AG08396 (cell line): ENCODE results near the gene ZFP92.

Experiments used
- DNase-seq: peaks from one replicate; pipeline ENCODE4 v3.0.0; 2012; ENCODE audit warnings: low spot score, mixed read lengths

ZFP92 gene

DNA sequence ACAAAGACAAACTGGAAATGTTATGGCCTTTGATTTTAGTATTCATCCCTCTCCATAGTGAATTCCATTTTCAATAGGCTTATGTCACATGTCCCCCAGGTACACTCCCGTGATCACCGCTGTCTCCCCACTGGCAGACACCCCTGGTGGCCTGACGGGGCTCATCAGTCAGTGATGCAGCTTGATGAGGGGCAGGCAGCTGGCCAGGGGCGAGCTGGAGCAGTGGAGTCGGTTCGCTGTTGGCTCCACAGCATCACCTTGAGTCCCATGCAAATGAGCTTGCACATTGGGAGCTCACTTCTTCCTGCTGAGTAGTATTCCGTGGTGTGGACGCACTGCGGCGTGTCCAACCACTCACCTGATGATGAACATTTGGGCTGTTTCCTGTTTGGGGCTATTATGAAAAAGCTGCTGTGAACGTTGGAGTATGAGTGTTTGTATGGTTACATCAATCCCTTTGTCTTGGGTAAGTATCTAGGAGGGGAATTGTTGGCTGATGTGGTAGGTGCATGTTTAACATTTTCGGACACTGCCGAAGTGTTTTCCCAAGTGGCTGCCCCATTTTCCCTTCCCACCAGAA, 29.4 kb downstream of the ZFP92 start:
- no peak for DNase-seq

DNA sequence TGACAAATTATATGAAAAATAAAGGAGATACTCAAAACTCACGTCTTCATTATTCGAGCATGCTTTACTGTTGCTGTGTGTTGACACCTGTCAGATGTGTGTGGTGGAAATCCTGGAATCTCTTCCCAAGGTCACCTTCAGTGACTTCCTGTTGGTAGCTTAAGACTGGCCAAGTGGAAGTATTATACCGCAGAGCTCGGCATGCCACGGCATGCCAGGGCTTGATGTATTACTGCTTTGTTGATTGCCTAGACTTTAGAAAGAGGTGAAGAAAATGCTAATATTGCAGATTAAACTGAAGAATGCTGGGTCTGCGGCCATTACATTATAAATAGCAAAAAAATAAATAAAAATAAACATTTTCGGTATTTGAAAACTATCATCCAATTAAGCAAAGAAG, 30.0 kb downstream of the ZFP92 start:
- no peak for DNase-seq

DNA sequence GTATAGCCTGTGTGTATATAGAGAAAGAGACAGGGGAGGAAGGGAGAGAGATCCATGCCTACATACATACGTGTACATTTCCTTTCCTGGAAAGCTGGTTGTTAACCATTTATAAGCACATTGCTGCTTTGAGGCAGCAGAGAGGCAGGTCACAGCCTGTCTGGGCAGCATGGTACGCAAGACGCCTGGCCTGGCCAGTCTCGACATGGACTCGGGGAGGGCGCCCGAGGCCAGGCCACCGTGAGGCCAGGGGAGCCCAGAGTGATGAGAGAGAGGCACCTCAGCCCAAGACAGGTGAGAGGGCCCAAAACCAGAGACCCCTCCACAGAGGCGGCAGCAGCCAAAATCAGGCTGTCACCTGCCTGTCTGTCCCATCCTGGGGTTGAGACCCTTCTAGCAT, 30.7 kb downstream of the ZFP92 start:
- no peak for DNase-seq

DNA sequence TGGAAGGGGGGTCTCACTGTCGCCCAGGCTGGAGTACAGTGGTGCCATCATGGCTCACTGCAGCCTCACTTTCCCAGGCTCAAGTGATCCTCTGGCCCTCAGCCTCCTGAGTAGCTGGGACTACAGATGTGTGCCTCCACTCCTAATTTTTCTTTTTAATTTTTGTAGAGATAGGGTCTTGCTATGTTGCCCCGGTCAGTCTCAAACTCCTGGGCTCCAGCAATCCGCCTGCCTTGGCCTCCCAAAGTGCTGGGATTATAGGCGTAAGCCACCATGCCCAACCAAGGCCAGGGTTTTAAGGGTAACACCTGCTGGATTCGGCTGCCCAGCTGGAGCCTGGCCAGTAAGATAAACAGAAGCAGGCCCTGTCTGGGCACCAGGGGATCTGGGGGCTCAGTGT, 31.2 kb downstream of the ZFP92 start:
- no peak for DNase-seq

DNA sequence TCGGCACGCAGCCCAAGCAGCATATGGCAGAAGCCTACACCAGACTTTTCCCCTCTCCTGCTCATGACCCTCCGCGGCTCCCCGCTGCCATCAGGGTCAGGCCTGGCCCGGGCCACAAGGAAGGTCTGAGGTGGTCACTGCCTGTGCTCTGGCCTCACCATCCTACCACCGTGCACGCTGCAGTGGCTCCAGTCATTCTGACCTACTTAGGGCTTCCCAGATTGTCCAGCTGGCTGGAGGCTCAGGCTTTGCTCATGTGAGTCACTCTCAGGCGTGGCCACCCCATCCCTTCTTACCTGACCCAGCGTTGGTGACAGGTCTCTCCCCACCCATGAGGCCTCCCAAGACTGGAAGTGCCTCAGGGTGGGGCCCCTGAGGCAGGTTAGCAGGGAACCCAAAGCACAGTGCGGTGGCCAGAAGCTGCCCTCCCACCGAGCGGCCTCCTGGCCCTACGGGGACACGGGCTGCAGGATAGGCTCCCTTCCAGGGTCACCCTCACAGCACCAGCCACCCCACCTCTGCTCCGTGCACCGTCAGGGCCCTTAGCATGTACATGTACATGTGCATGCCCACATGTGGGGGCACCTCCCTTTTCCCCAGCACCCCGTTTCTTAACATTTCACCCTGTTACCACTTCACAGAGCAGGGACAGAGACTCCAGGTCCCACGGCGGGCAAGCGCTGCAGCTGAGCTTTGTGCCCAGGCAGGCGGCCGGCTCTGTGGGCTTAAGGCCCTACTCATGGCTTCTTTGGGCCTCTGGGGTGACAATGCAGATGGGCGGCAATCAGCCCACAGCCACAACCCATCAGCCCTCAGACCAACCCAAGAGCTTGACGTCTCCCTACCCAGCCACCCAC, 32.4 kb downstream of the ZFP92 start:
- DNase-seq: no peak

DNA sequence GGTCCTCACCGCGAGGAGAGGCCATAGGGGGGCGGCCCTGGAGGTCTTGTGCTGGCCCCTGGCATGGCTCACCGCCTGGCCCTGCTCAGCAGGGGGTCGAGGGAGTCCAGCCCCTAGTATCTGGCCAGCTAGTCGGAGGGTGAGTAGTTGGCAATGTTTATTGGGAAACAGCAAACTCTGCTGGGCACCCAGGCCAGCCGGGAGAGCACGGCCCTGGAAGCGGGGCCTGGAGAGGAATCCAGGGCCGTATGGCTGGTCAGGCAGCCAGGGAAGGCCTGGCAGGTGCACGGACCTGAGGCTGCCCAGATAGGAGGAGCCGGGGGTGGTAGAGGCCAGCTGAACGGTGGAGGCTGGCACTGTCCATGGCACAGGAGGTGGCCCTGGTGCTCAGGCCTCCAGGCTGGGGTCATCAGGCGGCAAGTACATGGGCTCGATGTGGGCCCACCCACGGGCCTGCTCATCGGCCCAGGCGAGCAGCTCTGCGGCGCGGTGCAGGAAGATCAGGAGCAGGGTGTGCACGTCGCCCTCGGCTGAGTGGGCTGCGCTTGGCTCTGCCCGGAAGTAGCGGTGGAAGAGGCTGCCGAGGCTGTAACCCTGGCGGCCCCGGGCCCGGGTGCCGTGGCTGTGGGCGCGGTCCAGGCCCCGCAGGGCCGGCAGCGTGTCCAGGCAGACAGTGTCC, 33.2 kb downstream of the ZFP92 start:
- no peak for DNase-seq

DNA sequence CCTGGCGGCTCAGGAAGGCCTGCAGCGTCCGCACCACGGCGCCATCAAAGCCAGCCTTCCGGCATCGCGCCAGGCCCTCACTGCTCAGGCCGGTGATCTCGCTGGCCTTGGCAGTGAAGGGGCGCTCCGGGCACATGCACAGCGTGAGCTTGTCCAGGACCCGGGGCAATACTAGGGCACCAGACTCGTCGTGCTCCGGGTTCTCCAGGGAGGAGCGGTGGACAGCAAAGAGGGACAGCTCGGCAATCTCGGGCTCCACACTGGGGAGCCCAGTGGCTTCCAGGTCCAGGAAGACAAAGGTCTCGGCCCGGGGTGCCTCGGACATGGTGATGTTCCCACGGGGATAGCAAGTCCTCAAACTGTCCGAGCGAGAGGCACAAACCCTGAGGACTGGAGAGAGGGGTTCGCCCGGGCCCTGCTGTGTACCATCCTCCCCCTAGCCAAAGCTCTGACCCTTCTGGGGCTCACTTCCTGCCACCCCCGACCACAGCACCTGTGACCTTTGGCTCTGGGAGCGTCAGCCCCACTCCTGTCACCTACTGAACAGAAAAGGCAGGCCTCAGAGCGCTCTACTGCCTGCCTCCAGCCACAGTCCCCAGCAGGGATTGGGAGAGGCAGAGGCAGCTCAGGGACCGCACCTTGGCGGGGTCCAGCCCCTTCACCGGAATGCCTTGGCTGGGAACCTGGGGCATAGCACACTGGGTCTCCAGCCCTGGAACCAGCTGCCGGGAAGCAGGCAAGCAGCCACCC, 34.0 kb downstream of the ZFP92 start:
- no peak for DNase-seq

DNA sequence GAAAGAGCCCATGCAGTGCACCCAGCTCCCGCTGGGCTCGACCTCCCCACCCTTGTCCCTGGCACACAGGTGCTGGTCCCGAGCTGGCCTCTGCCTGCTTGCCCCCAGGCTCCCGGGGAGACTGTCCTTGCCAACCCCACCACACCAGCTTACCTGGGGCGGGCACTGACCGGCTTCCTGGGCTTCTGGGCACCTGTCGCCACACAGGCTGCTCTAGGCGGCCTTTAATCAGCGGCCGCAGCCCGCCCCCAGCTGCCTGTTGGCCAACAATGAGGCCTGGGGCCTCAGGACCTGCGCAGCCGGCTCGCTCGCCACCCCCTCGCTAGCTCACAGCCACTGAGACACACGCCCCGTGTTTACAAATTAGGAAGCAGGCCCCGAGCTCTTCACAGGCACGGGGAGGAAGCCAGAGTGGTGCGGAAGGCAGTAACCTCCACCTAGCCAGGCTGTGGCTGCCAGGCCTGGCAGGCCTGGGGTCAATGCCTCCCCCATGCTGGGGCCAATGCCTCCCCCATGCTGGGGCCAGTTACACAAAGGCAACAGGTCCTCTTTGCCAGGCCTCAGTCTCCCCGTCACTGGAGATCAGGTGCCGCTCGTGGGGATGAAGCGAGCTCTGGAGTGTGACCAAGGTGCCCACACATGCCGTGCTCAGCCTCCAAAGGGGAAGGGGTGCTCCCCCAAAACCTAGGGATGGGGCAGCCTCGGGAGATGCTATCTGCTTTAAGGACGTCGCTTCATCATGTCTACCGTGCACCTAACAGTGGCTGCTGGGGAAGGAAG, 34.8 kb downstream of the ZFP92 start, which contains the start of gene TREX2:
Gene TREX2 (minus strand): TSS at position 201 of the 780 bp plus-strand sequence. CDS start 626 bp downstream, outside the sequence.
- DNase-seq: no peak

DNA sequence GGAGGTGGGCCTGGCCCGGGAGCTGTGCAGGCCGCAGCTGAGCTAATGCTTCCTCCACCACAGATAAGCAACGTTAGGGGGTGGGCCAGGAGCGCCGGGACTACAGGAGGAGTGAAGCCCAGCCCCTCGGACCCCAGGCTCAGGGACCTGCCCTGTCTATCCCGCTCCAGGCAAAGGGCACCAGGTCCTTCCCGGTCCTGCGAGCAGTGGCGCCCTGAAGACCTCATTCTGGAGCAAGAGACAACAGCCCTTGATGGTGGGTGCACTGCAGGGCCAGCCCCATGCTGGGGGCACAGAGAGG, 35.3 kb downstream of the ZFP92 start:
- DNase-seq: no peak

DNA sequence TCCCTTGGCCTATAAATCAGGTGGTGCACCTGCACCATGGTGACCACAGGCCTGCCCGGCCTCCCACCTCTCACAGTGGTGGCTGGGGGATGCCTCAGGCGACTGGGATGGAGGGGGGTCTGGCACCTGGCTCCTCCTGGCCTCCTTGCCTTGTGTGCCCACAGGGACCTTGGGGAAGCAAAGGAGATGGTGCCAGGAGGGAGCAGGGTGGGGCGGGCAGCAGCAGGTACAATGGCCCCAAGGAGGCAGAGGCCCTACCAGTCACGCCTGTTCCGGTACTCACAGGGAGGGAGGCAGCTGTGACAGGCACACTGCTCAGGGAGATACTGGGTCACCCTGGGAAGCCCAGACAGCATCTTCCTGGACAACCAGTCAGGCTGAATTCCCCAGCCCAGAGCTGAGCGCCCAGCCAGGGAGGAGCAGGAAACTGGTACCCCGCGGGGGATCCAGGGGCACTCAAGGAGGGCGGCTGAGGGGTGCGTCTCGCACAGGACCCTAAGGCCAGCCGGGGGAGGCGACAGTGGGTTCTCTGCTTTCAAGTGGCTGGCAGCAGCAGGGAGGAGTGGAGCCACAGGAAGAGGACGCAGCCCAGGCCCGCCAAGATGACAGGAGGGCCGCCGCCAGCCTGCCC, 35.8 kb downstream of the ZFP92 start:
- no peak for DNase-seq

DNA sequence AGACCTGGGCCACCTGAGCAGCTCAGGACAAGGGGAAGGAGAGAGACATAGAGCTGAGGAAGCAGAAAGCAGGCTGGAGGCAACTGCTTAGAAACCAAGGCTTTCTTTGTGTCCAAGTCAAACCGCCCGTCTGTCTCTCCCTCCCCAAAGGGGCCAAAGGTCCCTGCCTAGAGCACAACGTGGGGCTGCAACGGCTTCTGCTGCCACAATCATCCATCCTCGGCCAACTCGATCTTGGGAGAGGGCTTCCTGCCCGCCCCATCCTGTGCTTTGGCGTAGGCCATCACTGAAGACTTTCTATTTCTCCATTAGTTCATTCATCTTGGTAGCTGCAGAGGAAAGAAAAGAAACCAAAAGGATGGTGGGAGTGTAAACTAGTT, 36.3 kb downstream of the ZFP92 start:
- no peak for DNase-seq

DNA sequence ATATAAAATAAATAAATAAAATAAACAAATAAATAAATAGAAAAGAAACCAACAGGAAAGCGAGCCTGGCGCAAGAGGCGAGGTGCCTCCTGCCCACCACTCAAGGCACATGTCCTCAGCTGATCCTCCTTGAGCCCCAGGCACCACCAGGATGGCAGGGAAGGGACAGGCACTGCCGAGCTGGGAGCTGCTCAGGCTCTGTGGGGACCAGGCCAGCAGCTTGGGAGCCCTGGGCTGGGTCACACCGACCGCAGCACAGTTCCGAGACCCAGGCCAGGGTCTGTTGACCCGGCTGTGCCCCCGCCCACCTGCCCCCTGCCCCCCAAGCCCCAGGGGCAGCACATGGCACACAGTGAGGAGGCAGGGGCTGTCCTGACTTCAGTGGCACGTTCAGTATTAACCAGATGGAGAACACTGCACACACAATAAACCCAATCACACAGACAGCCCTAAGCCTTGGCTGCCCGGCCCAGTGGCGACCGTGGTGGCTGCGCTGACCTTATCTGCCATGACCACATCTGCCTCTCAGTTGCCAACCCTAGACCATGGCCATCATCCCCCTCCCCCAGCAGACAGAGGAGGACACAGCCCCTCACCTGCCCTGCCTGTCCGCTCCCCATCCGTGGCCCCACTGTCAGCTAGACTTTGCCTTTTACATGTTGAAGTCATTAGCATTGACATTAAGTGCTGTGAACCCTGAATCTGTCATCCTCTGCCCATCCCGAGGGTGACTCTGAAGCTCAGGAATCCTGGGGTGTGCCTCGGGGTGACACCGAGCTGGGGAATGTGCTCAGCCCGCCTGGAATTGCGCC, 37.5 kb downstream of the ZFP92 start:
- DNase-seq: no peak

DNA sequence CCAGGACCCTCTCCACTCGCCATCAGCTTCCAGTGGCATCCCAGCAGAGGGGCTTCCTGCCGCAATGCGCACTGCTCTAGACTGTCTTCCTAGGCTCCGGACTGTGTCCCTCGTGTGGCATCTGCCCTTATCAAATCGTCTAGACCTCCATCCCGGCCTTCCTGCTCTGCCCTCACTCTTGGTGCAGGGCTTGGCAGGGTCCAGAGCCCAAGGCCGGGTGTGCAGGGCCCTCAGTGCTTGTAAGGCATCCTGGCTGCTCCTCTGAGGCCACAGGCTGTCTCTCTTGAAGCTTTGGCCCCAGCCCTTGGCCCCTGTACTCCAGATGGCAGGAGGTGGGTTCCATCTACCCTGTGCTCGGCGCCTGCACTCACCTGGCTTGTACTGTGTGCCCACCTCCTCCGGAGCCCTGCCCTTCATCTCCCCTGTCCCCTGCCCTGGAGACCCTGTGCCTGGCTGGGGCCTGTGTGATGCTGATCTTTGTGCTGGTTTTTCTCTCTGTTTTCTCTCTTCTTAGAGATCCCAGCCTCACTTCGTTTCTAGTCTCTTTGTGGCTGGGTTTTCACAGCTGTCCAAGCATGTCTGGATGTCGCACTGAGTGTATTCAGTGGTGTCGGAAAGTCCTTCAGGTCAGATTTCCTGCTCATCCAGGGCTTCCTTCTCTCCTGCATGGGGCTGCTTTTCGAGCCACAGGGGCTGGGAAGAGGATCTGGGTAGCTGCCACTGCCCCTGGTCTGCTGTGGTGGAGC, 38.3 kb downstream of the ZFP92 start:
- no peak for DNase-seq

DNA sequence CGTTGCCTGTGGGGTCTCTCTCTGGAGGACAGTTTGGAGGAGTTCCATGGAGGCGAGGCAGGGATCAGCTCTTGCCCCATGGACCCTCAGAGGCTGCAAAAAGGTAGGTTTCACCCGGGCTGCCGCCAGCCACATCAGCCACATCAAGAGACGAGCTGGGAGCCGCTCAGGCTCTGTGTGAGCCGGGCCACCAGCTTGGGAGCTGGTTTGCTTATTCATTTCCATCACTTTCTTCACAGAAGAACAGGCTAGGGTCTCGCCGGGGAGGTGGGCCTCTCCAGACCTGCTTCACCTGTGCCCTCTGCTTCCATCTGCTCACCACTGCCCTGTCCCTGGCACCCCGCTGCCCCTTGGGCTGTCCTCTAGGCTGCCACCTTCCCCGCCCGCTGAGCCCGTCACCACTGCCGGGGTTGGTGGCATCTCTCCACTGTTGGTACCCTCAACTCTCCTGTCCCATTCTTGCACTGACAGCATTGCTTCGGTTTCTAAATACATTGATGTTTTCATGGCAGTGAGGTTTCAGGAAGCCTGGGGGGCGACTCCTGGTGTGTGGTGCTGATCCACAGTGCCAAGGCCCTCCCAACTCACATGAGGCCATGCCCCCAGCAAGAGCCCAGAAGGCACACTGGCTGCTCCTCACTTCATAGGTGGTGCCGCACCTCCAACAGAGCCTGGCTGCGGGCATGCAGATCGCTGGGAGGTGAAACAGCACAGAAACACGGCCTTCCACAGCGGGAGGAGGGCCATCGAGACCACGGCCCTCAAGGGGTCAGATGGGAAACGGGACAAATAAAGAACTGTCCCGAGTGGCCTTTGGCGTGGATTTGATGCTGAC, 39.1 kb downstream of the ZFP92 start:
- DNase-seq: no peak

DNA sequence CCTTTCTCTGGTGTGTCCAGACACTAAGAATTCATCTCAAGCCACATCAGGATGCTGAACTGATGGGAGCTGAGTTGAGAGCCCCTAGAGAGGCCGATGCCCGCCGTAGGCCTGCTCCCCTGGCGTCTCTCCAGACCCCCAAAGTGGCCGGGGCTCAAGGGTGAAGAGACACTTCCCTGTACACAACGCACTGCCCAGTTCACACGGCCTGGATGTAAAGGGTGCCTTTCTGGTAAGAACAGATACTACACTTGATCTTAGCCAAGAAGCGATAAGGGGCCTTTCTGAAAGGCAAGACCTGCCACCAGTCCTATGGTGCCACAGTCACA, 39.6 kb downstream of the ZFP92 start:
- no peak for DNase-seq

DNA sequence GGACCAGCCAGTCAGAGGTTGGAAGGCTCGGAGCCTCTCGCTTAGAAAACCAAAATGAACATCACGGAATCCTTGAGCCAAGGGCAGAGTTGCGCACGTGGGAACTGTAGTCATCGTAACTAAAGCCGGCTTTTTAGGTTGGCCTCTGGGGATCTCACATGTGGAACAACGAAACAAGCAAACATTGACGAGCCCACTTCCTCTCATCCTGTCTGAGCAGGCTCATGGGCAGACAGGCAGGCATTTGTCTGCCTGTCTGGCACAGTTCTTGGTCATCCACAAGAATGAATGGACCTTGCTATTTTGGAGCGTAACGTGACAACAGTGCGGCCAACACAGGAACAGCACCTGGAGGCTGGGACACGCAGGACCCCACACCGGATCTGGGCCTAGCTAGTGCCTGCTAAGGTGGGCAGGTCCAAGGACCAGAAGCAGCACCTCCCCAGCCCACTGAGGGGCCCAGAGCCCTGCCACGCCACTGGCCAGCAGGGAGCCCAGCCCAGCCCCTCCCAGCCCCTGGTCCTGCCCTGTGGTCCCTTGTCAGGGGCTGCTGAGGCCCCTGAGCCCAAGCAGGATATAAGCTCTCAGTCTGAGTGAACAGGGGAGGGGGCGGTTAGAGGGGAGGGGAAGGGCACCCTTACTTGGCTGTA, 43.8 kb downstream of the ZFP92 start:
- DNase-seq: no peak

DNA sequence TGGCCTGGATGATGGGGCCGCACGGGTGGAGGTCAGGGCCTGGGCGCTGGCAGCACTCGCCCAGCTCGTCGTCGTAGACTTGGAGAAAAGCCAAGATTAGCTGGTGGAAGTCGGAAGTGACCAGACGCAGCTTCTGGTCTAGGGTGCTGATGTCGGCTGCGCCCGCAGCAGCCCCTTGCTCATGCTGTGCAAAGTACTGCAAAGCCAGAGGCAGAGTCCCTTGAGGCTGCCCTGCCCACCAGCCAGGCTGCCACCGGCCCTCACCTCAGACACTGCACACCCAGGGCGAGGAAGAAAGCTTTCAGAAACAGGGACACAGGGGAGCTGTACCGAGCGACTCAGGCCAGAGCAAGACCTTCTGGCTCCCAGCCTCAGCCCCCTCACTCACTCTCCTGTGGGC, 44.3 kb downstream of the ZFP92 start:
- DNase-seq: no peak

DNA sequence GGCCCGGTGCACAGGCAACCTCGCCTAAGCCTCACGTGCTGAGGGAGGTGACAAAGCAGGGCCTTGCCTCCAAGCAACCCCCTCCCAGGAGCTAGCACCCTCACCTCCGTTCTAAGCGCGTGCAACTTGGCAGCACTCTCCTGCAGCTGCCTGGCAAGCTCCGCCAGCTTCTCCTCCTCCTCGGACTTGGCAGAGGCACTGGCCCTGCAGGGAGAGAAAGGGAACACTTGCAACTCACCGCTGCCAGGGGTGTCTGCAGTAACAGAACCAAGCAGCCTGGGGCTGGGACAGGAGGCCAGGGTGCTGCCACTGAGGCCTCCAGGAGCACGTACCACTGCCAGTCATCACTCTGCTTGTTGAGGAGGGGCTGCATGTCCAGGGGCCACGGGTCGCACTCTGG, 44.9 kb downstream of the ZFP92 start:
- no peak for DNase-seq

DNA sequence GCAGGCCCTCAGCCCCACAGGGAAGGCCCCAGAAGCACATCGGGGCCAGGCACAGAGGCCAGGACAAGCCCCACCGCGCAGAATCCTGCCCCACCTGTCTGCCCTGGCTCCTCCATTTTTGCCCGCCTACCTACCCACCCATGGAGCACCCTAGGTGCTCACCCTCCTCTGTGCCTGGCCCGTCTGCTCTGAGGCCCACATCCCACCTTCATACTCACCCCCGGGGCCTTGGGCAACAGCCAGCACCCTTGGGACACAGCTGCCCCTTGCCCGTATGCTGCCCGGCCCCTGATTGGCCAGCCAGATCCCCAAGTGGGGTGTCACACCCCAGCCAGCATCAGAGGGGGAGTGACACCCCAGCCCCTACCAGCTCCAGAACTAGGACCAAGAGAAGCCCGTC, 45.4 kb downstream of the ZFP92 start:
- no peak for DNase-seq
